ENCODE data around the gene ARPC5L.
"Not testable (repeated sequence)": the region's sequence is repeated elsewhere in the genome, so short reads cannot be mapped to it uniquely, and the experiment has no call there.

DNA sequence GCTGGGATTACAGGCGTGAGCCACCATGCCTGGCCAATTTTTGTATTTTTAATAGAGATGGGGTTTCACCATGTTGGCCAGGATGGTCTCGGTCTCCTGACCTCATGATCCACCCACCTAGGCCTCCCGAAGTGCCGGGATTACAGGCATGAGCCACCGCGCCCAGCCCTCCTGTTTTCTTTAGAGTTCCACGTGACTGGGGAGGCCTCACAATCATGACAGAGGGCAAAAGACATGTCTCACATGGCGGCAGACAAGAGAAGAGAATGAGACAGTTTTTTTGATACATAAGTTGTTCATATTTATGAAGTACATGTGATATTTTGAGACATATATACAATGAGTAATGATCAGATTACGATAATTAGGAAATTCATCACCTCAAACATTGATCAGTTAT, 15.5 kb upstream of the ARPC5L start:
- not testable (repeated sequence) for TF ChIP-seq CHD1 (IDR thresholded peaks at IDR 0.05; ENCODE audit: low read depth, low read length); CEBPB (IDR thresholded peaks at IDR 0.05; ENCODE audit: low read depth, low read length); CREB1 (IDR thresholded peaks at IDR 0.05); RNF2 (IDR thresholded peaks at IDR 0.05; ENCODE audit: borderline replicate concordance, low read depth, low read length, missing control alignments, poor library complexity, severe bottlenecking)
- TF ChIP-seq, protein P1, sequence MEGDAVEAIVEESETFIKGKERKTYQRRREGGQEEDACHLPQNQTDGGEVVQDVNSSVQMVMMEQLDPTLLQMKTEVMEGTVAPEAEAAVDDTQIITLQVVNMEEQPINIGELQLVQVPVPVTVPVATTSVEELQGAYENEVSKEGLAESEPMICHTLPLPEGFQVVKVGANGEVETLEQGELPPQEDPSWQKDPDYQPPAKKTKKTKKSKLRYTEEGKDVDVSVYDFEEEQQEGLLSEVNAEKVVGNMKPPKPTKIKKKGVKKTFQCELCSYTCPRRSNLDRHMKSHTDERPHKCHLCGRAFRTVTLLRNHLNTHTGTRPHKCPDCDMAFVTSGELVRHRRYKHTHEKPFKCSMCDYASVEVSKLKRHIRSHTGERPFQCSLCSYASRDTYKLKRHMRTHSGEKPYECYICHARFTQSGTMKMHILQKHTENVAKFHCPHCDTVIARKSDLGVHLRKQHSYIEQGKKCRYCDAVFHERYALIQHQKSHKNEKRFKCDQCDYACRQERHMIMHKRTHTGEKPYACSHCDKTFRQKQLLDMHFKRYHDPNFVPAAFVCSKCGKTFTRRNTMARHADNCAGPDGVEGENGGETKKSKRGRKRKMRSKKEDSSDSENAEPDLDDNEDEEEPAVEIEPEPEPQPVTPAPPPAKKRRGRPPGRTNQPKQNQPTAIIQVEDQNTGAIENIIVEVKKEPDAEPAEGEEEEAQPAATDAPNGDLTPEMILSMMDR (IDR thresholded peaks at IDR 0.05; ENCODE audit: control extremely low read depth in 1 of 3, insufficient read depth in 1 of 3, low read depth in 1 of 3, low read length in 3 of 3): not testable (repeated sequence)

Measured in H1 (cell line).